RCC 7860 (cell line): Measurements from ENCODE around the gene IL17REL.
"Not testable (repeated sequence)": the region's sequence is repeated elsewhere in the genome, so short reads cannot be mapped to it uniquely, and the experiment has no call there.

ENCODE experiments used
- DNase-seq: peaks from one replicate; pipeline ENCODE4 v3.0.0-alpha.2; 2015; ENCODE audit warnings: low spot score
- FAIRE-seq: peaks from 2 replicates; lab custom pipeline; 2012; peaks lifted over from hg19 to GRCh38; lab: Jason Lieb, UNC

Gene IL17REL

GRCh38 chr22:49993649-49994360, 18.8 kb downstream of the IL17REL start:
- no peak for FAIRE-seq
- DNase-seq = no peak

GRCh38 chr22:49992921-49993648, 19.5 kb downstream of the IL17REL start:
- FAIRE-seq = no peak
- no peak for DNase-seq

- DNase-seq (no peak), FAIRE-seq (no peak)
Measured at GRCh38 chr22:49991907-49992533, 20.5 kb downstream of the IL17REL start.

GRCh38 chr22:49991167-49991566, 21.4 kb downstream of the IL17REL start:
- FAIRE-seq = no peak

GRCh38 chr22:49989826-49990225, 22.7 kb downstream of the IL17REL start:
- not testable (repeated sequence) for FAIRE-seq, DNase-seq

More at GRCh38 chr22:49991167-49991566, 21.4 kb downstream of the IL17REL start:
- DNase-seq = no peak

- DNase-seq = no peak
- FAIRE-seq = no peak
Measured at GRCh38 chr22:49986325-49986724, 26.2 kb downstream of the IL17REL start.

- DNase-seq = no peak
- no peak for FAIRE-seq
Measured at GRCh38 chr22:49983148-49984042, 29.2 kb downstream of the IL17REL start.

- FAIRE-seq = not testable (repeated sequence)
Measured at GRCh38 chr22:49981799-49982198, 30.8 kb downstream of the IL17REL start.

GRCh38 chr22:49979587-49980264, 32.8 kb downstream of the IL17REL start:
- DNase-seq (no peak), FAIRE-seq (peak; percentile 29)

More at GRCh38 chr22:49981799-49982198, 30.8 kb downstream of the IL17REL start:
- not testable (repeated sequence) for DNase-seq

- FAIRE-seq = no peak
- no peak for DNase-seq
Measured at GRCh38 chr22:49977578-49977977, 35.0 kb downstream of the IL17REL start.

GRCh38 chr22:49976439-49977175, 36.0 kb downstream of the IL17REL start:
- no peak for FAIRE-seq
- DNase-seq = no peak

GRCh38 chr22:49975543-49976389, 36.8 kb downstream of the IL17REL start:
- DNase-seq (no peak), FAIRE-seq (no peak)

- DNase-seq = no peak
- no peak for FAIRE-seq
Measured at GRCh38 chr22:49973018-49973961, 39.3 kb downstream of the IL17REL start.

- FAIRE-seq (no peak), DNase-seq (no peak)
Measured at GRCh38 chr22:49972163-49973017, 40.2 kb downstream of the IL17REL start.

- DNase-seq (no peak), FAIRE-seq (no peak)
Measured at GRCh38 chr22:49971232-49972162, 41.1 kb downstream of the IL17REL start.
